Right cardiac atrium (tissue), 5 donors: ENCODE measurements around the gene LRRN2. TPM values are rescaled to one million over a fixed set of nuclear protein-coding genes. Genes with fewer than 3 reads are reported as not detected.

ENCODE experiments used
- ATAC-seq, 2 donors: fragments of 200-7000 bp; cut with Tn5 transposase; one replicate each; pipeline versions ENCODE4 v1.8.0 to v1.9.1; 2020; ENCODE audit warnings: moderate library complexity in 2 of 2, mild to moderate bottlenecking in 1 of 2
- DNase-seq, 3 donors: peaks; one replicate each; pipeline ENCODE4 v3.0.0-alpha.2; 2020
- H3K27ac ChIP-seq: one replicate; pipeline ENCODE4 v1.5.1; 2013; ENCODE audit warnings: mild to moderate bottlenecking, low read length, control low read depth, moderate library complexity
- H3K27me3 ChIP-seq: one replicate; pipeline ENCODE4 v1.6.1; 2013; ENCODE audit not compliant: control insufficient read depth, insufficient read depth
- H3K4me1 ChIP-seq: one replicate; pipeline ENCODE4 v1.6.1; 2013; ENCODE audit warnings: low read length; ENCODE audit not compliant: control insufficient read depth, insufficient read depth
- H3K4me3 ChIP-seq: one replicate; pipeline ENCODE4 v1.5.1; 2013; ENCODE audit warnings: low read length, control low read depth
- H3K9me3 ChIP-seq: one replicate; pipeline ENCODE4 v1.6.1; 2013; ENCODE audit warnings: low read length; ENCODE audit not compliant: control insufficient read depth
- WGBS: extraction: QIAGEN DNeasy Blood & Tissue Kit; methylation state at CpG from one replicate; pipeline ENCODE4 v1.1.7; 2013; 5-methylcytosine and 5-hydroxymethylcytosine counted together
- intact Hi-C, 4 donors: fragments of 100-400 bp; cut with DNase I; formaldehyde crosslinking; loops; one replicate each; pipeline versions ENCODE4 v1.11.0 to v1.14.0; 2022 to 2023
- polyA plus RNA-seq: library from polyadenylated mRNA; stranded (reverse); fragments of 200-250 nt; gene quantifications from one replicate; pipeline ENCODE4 v1.2.3, GENCODE V29; 2013
- total RNA-seq, 4 donors: library from RNA; stranded (reverse); fragmentation: NEBNext Ultra II Directional; extraction: Animal tissue kit (Norgen Biotek cat#: 25700); gene quantifications; one replicate each; pipeline ENCODE4 v1.2.1, GENCODE V29; 2021
- donor health status: healthy with polysubstance abuse.
- donor health status: DM: no; HTN: yes; CAD: no.
- donor health status: DM: no; HTN: no; CAD: no.
- donor health status: DM: no; HTN: yes; CAD: no; lungs with severe emphysema.
- donor health status: DM: yes; HTN: yes; CAD: no.

Gene LRRN2
- total and polyA plus RNA-seq, 5 donors = 4.8 to 31.6 (median 21.4) TPM

- ATAC-seq = no peak
- 54% methylated on average over 8 of the region's 8 CpGs for WGBS
- H3K4me1 ChIP-seq = peaks cover 2% of the 10 kb centered on the region
- no peaks in the 10 kb centered on the region for H3K9me3 ChIP-seq
- no peak overlapping the region for H3K4me3 ChIP-seq
- DNase-seq = no peak
- no peak overlapping the region for H3K27ac ChIP-seq
- H3K27me3 ChIP-seq = no peaks in the 10 kb centered on the region
- intact Hi-C loops = loop anchor here in 1 of 4 donors (10.0 kb wide), 1 partner anchor 91 kb away; no protein-coding TSS in a partner anchor
Observed at GRCh38 chr1:204673909-204674649, 11.5 kb downstream of the LRRN2 start.

DNA sequence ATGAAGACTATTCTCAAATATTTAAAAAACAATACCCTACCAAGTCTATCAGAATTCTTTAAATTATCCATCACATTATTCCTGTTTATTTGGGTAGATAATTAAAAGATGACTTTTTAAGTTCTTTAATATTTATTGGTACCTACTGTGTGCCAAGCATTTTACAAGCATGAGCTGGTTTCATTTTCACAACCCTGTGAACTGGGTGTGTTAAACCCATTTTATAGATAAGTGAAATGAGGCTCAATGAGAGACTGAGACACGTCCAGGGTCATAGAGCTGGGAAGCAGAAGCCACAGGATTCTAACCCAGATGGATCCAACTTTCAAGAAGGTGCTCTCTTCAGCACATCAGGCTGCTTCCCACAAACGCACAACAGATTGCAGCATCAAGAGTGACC is 12.3 kb downstream of the LRRN2 start:
- H3K27me3 ChIP-seq = no peaks in the 10 kb centered on the region
- no peak overlapping the region for H3K27ac ChIP-seq
- H3K4me3 ChIP-seq = no peak overlapping the region
- WGBS = 82% methylated on average over 2 of the region's 2 CpGs
- peaks cover 2% of the 10 kb centered on the region for H3K4me1 ChIP-seq
- H3K9me3 ChIP-seq = no peaks in the 10 kb centered on the region
- ATAC-seq (no peak), DNase-seq (no peak)
- intact Hi-C loops = loop anchor here in 1 of 4 donors (10.0 kb wide), 1 partner anchor 92 kb away; no protein-coding TSS in a partner anchor

DNA sequence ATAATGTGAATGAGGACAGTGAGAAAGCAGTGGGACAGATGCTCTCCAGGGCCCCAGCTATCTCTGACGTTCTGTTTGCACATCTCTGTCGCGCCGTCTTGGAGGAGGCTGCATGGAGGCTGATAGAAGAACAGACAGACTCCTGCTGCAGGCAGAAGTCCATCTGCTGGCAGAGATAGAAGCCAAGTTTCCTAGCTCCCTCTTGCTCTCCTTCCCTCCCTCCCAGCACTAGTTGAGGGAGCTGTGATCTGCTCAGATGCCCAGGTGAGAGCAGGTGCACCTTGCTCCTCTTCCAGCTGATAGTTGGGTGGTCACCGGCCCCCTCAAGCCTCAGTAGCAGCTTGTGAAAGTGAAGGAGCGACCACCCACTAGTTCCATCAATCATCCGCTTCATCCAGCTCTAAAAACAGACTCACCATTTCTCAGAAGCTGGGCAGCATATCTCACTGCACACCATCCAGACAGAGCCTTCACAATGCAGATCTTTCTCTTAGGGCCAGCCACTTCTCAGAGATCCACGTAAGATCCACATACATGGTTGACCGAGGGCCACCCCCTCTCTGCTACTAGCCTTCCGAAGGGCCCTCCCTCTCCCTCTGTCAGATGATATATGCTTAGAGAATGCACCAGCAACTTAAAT is 12.9 kb downstream of the LRRN2 start:
- Histone ChIP-seq H3K27ac (no peak overlapping the region), H3K27me3 (no peaks in the 10 kb centered on the region), H3K4me1 (peaks cover 2% of the 10 kb centered on the region), H3K9me3 (no peaks in the 10 kb centered on the region), H3K4me3 (no peak overlapping the region)
- intact Hi-C loops = loop anchor here in 1 of 4 donors (10.0 kb wide), 1 partner anchor 92 kb away; no protein-coding TSS in a partner anchor
- no peak for ATAC-seq
- 67% methylated on average over 10 of the region's 10 CpGs for WGBS
- no peak for DNase-seq

DNA sequence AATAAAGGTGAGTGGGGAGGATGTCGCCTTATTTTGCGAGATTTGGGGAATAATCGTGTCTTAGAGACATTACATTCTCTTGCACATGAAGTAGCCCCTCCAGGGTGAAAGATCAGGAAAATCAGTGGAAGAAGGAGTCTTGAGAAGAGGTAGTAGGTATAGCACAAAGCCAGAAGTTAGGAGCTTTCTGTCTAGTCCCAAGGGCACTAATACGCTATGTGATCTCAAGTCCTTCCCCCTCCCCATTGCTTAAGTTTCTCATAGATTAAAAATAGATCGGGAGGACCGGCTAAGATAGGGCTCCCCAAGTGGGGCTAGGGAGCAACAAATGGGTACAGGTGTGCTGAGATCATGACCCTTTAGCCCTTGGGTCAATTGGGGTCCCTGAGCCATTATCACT is 13.5 kb downstream of the LRRN2 start:
- 75% methylated on average over 6 of the region's 6 CpGs for WGBS
- H3K27me3 ChIP-seq = no peaks in the 10 kb centered on the region
- intact Hi-C loops = loop anchor here in 1 of 4 donors (10.0 kb wide), 1 partner anchor 93 kb away; no protein-coding TSS in a partner anchor

GRCh38 chr1:204670152-204670927 is 15.2 kb downstream of the LRRN2 start:
- Histone ChIP-seq H3K27ac (no peak overlapping the region), H3K9me3 (no peaks in the 10 kb centered on the region), H3K27me3 (no peaks in the 10 kb centered on the region), H3K4me3 (no peak overlapping the region), H3K4me1 (peaks cover 2% of the 10 kb centered on the region)
- DNase-seq (no peak), ATAC-seq (peak in 1 of 2 donors; percentile 36)
- intact Hi-C loops = loop anchor here in 1 of 4 donors (10.0 kb wide), 1 partner anchor 94 kb away; no protein-coding TSS in a partner anchor
- WGBS = 64% methylated on average over 10 of the region's 10 CpGs

More for the DNA sequence above, 13.5 kb downstream of the LRRN2 start:
- H3K27ac ChIP-seq = no peak overlapping the region
- ATAC-seq (no peak), DNase-seq (no peak)
- no peak overlapping the region for H3K4me3 ChIP-seq
- peaks cover 2% of the 10 kb centered on the region for H3K4me1 ChIP-seq
- no peaks in the 10 kb centered on the region for H3K9me3 ChIP-seq

DNA sequence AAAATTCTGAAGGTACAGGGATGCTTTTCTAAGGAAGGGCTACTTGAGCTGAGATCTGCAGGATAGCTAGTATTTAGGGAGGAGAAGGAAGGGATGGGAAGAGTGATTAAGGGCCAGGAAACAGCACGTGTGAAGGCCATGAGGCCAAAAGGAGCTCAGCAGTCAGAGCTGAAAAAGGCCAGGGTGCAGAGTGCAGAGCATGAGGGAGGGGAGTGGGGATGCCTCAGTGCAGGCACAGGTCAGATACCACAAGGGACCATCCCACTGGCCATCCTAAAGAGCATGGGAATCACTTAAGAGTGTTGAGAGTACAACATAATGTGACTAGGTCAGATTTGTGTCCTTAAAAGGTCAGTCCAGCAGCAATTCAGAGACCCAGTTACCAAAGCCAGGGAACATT is 16.0 kb downstream of the LRRN2 start:
- ATAC-seq = no peak
- Histone ChIP-seq H3K27ac (no peak overlapping the region), H3K4me1 (peaks cover 2% of the 10 kb centered on the region), H3K9me3 (no peaks in the 10 kb centered on the region), H3K27me3 (no peaks in the 10 kb centered on the region), H3K4me3 (no peak overlapping the region)
- DNase-seq = no peak
- 26% methylated on average over 1 of the region's 1 CpG for WGBS
- intact Hi-C loops = no loop called here

DNA sequence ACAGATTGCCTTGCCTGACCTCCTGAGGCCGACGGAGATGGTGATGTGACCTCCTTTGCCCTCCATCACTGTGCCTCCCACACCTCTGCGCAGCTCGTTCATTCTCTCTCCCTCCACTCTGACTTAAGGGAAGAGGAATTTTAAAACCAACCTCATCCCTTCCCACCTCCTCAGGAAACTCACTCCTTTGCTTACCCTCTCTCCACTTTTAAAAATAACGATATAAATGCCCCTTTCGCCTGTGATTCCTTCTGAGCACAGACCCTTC is 21.2 kb downstream of the LRRN2 start:
- no peak overlapping the region for H3K4me3 ChIP-seq
- DNase-seq = no peak
- WGBS = 73% methylated on average over 6 of the region's 6 CpGs
- ATAC-seq = no peak
- intact Hi-C loops = no loop called here
- H3K27ac ChIP-seq = no peak overlapping the region
- H3K9me3 ChIP-seq = no peaks in the 10 kb centered on the region
- H3K4me1 ChIP-seq = no peaks in the 10 kb centered on the region
- H3K27me3 ChIP-seq = no peaks in the 10 kb centered on the region

- no peak for ATAC-seq
- H3K9me3 ChIP-seq = no peaks in the 10 kb centered on the region
- H3K27me3 ChIP-seq = no peaks in the 10 kb centered on the region
- no peak overlapping the region for H3K27ac ChIP-seq
- intact Hi-C loops = no loop called here
- no peak overlapping the region for H3K4me3 ChIP-seq
- WGBS = 71% methylated on average over 15 of the region's 15 CpGs
- no peaks in the 10 kb centered on the region for H3K4me1 ChIP-seq
- no peak for DNase-seq
Observed at GRCh38 chr1:204663644-204664383, 21.7 kb downstream of the LRRN2 start.

- Histone ChIP-seq H3K27ac (no peak overlapping the region), H3K4me1 (no peaks in the 10 kb centered on the region), H3K27me3 (no peaks in the 10 kb centered on the region), H3K4me3 (no peak overlapping the region), H3K9me3 (no peaks in the 10 kb centered on the region)
- DNase-seq (no peak), ATAC-seq (no peak)
- intact Hi-C loops = no loop called here
Observed at GRCh38 chr1:204662530-204662929, 23.0 kb downstream of the LRRN2 start.

DNA sequence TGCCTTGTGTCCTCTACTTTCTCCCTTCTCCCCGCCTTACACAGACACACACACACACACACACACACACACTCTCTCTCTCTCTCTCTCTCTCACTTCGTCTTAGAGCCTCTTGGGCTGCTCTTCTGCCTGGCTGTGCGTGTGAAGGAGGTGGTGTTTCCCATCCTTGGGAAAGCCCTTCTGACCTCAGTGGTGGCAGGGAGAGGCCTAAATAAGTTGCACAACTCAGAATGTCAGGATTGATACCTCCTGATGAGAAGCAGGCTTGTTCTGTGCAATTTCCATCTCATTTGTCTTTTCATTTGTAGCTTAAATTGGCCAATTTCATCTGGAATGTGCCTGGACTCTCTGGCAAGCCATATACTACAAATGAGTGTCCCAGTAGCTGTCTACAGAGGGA is 25.0 kb downstream of the LRRN2 start:
- no peaks in the 10 kb centered on the region for H3K27me3 ChIP-seq
- no peak for ATAC-seq
- DNase-seq = no peak
- WGBS = 68% methylated on average over 3 of the region's 3 CpGs
- intact Hi-C loops = no loop called here
- no peak overlapping the region for H3K4me3 ChIP-seq
- no peaks in the 10 kb centered on the region for H3K9me3 ChIP-seq
- no peaks in the 10 kb centered on the region for H3K4me1 ChIP-seq
- no peak overlapping the region for H3K27ac ChIP-seq
